Gastrocnemius medialis (tissue), 4 donors: ENCODE measurements around the gene SEC22A. TPM values are rescaled to one million over a fixed set of nuclear protein-coding genes. Genes with fewer than 3 reads are reported as not detected.

Experiments
- ATAC-seq, 2 donors: fragments of 150-250 bp; one replicate each; pipeline ENCODE4 v1.9.1; 2016
- DNase-seq, 2 donors: peaks; one replicate each; pipeline ENCODE4 v3.0.0-alpha.2; 2019
- H3K27ac ChIP-seq, 4 donors: fragments of 200-600 bp; sonication (generic); 1 replicate in 1 of 4; 2 replicates in 3 of 4; pipeline ENCODE4 v1.5.1; 2016 to 2018; ENCODE audit warnings: mild to moderate bottlenecking in 2 of 4, moderate library complexity in 1 of 4
- H3K27me3 ChIP-seq, 3 donors: fragments of 200-600 bp; sonication (generic) in 2 of 3; 1 replicate in 1 of 3; 2 replicates in 2 of 3; pipeline versions ENCODE4 v1.5.1 to v1.6.0; 2016 to 2019; ENCODE audit warnings: mild to moderate bottlenecking in 1 of 3, moderate library complexity in 1 of 3
- H3K36me3 ChIP-seq, 2 donors: fragments of 200-600 bp; sonication (generic) in 1 of 2; one replicate each; pipeline ENCODE4 v1.5.1; 2017 to 2018
- H3K4me1 ChIP-seq, 2 donors: fragments of 200-600 bp; sonication (generic) in 1 of 2; one replicate each; pipeline ENCODE4 v1.5.1; 2016 to 2017; ENCODE audit warnings: mild to moderate bottlenecking in 2 of 2
- H3K4me3 ChIP-seq, 4 donors: fragments of 200-600 bp; sonication (generic) in 3 of 4; 1 replicate in 1 of 4; 2 replicates in 3 of 4; pipeline ENCODE4 v1.5.1; 2016 to 2019; ENCODE audit warnings: mild to moderate bottlenecking in 2 of 4
- H3K9me3 ChIP-seq, 3 donors: fragments of 200-600 bp; sonication (generic) in 2 of 3; 1 replicate in 1 of 3; 2 replicates in 2 of 3; pipeline ENCODE4 v1.5.1; 2016 to 2019
- POLR2A ChIP-seq, 2 donors: fragments of 450-650 bp; IDR thresholded peaks; one replicate each; pipeline ENCODE4 v1.6.1; 2017; ENCODE audit warnings: antibody characterized with exemption in 2 of 2, mild to moderate bottlenecking in 2 of 2, moderate library complexity in 2 of 2
- in situ Hi-C, 4 donors: fragments of 200-750 bp; cut with MboI; loops; one replicate each; pipeline versions ENCODE4 v1.15.0 to v1.8.0; 2017; ENCODE audit warnings: low sequenced_read_pairs in 4 of 4
- intact Hi-C: fragments of 100-400 bp; cut with DNase I; formaldehyde crosslinking; loops from one replicate; pipeline ENCODE4 v1.15.1; 2023; ENCODE audit warnings: low total_unique reads
- total RNA-seq, 4 donors: library from RNA; depleted of rRNA; stranded (reverse); fragments of >200 nt; gene quantifications; one replicate each; pipeline versions ENCODE4 v1.1.0 to v1.2.3, GENCODE V29; 2016
- TF ChIP-seq, protein P1 (sequence below), 5 experiments: fragments of 450-650 bp in 3 of 5; fragments of 200-600 bp in 2 of 5; sonication (generic) in 2 of 5; IDR thresholded peaks in 4 of 5; conservative IDR thresholded peaks in 1 of 5; 1 replicate in 4 of 5; 2 replicates in 1 of 5; pipeline ENCODE4 v1.5.1; 2016 to 2019; ENCODE audit warnings: antibody characterized with exemption in 5 of 5, mild to moderate bottlenecking in 3 of 5, moderate library complexity in 3 of 5

The SEC22A gene
- total RNA-seq, 4 donors from 2014 or later, result 13.8 to 22.6 (median 16.8) TPM

DNA sequence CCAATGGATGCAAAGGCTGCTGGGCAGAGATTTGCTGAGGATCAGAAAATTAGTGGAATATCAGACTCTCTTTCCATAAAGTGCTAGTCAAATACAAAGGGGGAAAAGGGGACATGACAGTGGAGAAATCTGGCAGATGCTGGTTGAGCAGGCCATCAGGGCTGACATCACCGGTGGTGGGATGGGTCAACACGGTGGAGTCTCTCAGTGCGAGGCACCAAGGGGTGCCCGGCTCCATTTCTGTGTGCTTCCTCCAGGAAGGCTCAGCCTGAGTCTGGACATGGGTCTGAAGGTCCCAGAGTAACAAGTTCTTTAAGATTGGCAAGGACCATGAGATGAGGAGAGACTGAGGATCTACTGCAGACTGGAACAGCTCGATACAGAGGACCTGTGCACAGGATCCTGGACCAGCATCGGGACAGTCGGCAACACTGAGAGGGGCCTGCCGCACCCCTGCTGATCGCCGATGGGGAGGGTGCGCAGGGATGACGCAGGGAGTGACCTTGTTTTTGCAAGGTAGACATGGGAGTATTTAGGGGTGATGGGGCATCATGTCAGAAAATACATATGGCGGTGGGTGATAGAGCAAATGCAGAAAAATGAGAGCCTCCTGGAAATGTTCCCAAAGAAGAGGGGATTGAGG lies 92.7 kb downstream of the SEC22A start:
- in situ Hi-C loops, result no loop called here
- ATAC-seq, result no peak

DNA sequence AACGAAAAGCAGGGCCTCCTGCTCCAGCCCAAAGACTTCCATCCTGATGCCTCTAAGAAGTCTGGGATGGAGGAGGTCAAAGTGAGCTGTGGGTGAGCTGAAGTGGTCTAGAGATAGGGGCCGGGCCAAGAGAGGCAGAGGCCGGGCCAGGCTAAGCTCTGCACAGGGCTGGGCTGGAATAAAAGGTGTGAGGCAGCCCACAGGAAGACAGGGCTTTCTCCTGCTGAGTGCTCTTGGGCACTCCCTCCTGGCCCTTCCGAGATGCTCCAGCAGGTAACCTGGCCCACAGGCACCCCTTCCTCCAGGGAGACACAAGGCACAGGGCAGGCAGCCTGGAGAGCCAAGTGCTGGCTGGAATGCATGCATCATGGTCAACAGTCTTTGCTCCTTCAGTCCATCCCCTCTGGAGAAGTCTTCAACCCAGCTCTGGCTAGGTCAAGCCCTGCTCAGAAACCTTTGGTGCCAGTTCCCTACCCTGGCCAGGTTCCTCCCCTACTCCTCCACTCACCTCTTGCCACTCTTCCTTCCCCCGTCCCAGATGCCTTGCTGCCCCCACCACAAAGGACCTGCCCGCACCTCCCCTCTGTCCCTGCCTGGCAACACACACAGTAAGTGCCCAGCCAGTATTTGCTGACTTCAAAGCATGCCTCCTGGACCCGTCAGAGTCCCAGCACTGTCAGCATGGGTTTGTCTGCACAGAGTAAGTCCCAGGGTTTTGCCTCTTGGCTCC lies 93.6 kb downstream of the SEC22A start:
- DNase-seq (no peak), ATAC-seq (no peak)
- H3K27me3 ChIP-seq, result no peaks in the 10 kb centered on the region
- no peaks in the 10 kb centered on the region for H3K4me1 ChIP-seq
- intact Hi-C loops (no loop called here), in situ Hi-C loops (no loop called here)
- H3K9me3 ChIP-seq, result no peaks in the 10 kb centered on the region
- H3K27ac ChIP-seq, result no peak overlapping the region
- no peak overlapping the region for H3K4me3 ChIP-seq
- no peaks in the 10 kb centered on the region for H3K36me3 ChIP-seq
- TF ChIP-seq, protein P1, sequence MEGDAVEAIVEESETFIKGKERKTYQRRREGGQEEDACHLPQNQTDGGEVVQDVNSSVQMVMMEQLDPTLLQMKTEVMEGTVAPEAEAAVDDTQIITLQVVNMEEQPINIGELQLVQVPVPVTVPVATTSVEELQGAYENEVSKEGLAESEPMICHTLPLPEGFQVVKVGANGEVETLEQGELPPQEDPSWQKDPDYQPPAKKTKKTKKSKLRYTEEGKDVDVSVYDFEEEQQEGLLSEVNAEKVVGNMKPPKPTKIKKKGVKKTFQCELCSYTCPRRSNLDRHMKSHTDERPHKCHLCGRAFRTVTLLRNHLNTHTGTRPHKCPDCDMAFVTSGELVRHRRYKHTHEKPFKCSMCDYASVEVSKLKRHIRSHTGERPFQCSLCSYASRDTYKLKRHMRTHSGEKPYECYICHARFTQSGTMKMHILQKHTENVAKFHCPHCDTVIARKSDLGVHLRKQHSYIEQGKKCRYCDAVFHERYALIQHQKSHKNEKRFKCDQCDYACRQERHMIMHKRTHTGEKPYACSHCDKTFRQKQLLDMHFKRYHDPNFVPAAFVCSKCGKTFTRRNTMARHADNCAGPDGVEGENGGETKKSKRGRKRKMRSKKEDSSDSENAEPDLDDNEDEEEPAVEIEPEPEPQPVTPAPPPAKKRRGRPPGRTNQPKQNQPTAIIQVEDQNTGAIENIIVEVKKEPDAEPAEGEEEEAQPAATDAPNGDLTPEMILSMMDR (IDR thresholded peaks at IDR 0.05 in 4 of 5, conservative IDR thresholded peaks at IDR 0.05 in 1 of 5), result no peak
- no peak for TF ChIP-seq POLR2A (IDR thresholded peaks at IDR 0.05)

More for the DNA sequence above, 92.7 kb downstream of the SEC22A start:
- DNase-seq, result no peak
- H3K4me1 ChIP-seq, result no peaks in the 10 kb centered on the region
- no peak overlapping the region for H3K27ac ChIP-seq
- no peaks in the 10 kb centered on the region for H3K9me3 ChIP-seq
- intact Hi-C loops, result no loop called here
- H3K27me3 ChIP-seq, result no peaks in the 10 kb centered on the region
- TF ChIP-seq, protein P1 (IDR thresholded peaks at IDR 0.05 in 4 of 5, conservative IDR thresholded peaks at IDR 0.05 in 1 of 5), result no peak
- TF ChIP-seq POLR2A (IDR thresholded peaks at IDR 0.05), result no peak
- H3K36me3 ChIP-seq, result no peaks in the 10 kb centered on the region
- H3K4me3 ChIP-seq, result no peak overlapping the region

DNA sequence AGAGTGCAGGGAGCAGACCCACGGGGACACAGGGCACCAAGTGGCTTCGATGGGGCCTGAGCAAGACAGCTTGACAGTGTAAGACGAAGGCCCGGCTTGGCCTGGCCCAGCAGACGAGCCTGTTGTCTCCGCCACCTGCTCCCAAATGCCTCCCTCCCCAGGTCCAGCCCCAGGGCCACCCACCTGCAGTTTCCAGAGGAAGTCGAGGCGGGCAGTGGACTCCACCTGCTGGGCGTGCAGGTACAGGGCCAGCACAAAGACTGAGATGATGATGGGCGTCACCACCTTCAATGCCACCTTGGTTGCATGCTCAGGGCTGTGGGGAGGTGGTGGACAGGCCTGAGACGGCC lies 94.1 kb downstream of the SEC22A start:
- no peak for TF ChIP-seq POLR2A (IDR thresholded peaks at IDR 0.05)
- TF ChIP-seq, protein P1 (IDR thresholded peaks at IDR 0.05 in 4 of 5, conservative IDR thresholded peaks at IDR 0.05 in 1 of 5), result no peak
- Histone ChIP-seq H3K27ac (no peak overlapping the region), H3K4me1 (no peaks in the 10 kb centered on the region), H3K4me3 (no peak overlapping the region), H3K36me3 (no peaks in the 10 kb centered on the region), H3K27me3 (no peaks in the 10 kb centered on the region), H3K9me3 (no peaks in the 10 kb centered on the region)
- DNase-seq (no peak), ATAC-seq (no peak)
- intact Hi-C loops, result no loop called here
- in situ Hi-C loops, result no loop called here

DNA sequence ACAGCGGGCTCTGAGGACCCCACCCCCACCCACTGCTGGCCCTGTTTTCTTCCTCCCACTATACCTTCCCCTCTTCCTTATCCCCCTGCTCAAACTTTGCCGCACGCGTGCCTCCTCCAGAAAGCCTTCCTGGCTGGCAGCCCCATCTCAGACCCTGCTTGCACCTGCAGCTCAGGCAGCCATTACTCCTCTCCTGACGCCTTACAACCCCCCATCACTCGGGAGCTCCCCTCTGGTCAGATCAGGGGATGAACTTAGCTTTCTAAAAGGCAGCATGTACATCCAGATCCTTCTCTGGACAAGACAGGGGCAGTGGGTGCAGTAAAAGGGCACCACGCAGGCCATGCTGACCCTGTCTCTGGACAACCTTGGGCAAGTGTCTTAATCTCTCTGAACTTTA lies 94.5 kb downstream of the SEC22A start:
- no peak for ATAC-seq
- H3K4me3 ChIP-seq, result no peak overlapping the region
- no peak for DNase-seq
- intact Hi-C loops, result no loop called here
- in situ Hi-C loops, result no loop called here
- TF ChIP-seq, protein P1 (IDR thresholded peaks at IDR 0.05 in 4 of 5, conservative IDR thresholded peaks at IDR 0.05 in 1 of 5), result no peak
- TF ChIP-seq POLR2A (IDR thresholded peaks at IDR 0.05), result no peak
- H3K27me3 ChIP-seq, result no peaks in the 10 kb centered on the region
- no peak overlapping the region for H3K27ac ChIP-seq
- H3K9me3 ChIP-seq, result no peaks in the 10 kb centered on the region
- no peaks in the 10 kb centered on the region for H3K36me3 ChIP-seq
- no peaks in the 10 kb centered on the region for H3K4me1 ChIP-seq
